ENCODE measurements around the gene PRSS3. TPM values are rescaled to one million over a fixed set of nuclear protein-coding genes. Genes with fewer than 3 reads are reported as not detected.

PRSS3 gene

Small RNA genes within 50 kb of the gene (small RNA-seq; reads per million reads assigned to genes)
- gene RF00019 (ENCODE audit: low read depth), result not detected
